HepG2 (cell line): ENCODE results near the gene MUCL3.

Experiments
- FOXJ3 ChIP-seq: sonication (generic); formaldehyde crosslinking; IDR thresholded peaks from 2 replicates; pipeline ENCODE4 v1.4.0; 2020; ENCODE audit warnings: missing genetic modification reagents, mild to moderate bottlenecking, borderline replicate concordance
- MTA1 ChIP-seq: sonication (generic); formaldehyde crosslinking; IDR thresholded peaks from 2 replicates; pipeline ENCODE4 v1.4.0; 2020; ENCODE audit warnings: missing genetic modification reagents, mild to moderate bottlenecking, borderline replicate concordance
- POLR2AphosphoS5 ChIP-seq: IDR thresholded peaks from 2 replicates; pipeline ENCODE4 v1.6.1; 2012; ENCODE audit warnings: low read depth, low read length
- POLR2G ChIP-seq: fragments of 200-400 bp; formaldehyde crosslinking; IDR thresholded peaks from 2 replicates; pipeline ENCODE4 v1.6.1; 2018; ENCODE audit warnings: mild to moderate bottlenecking, low read depth, low read length, moderate library complexity
- RAD21 ChIP-seq: fragments of 450-650 bp; formaldehyde crosslinking; IDR thresholded peaks from 2 replicates; pipeline ENCODE4 v1.5.0; 2020; ENCODE audit warnings: mild to moderate bottlenecking
- SKI ChIP-seq: fragments of 450-650 bp; IDR thresholded peaks from one replicate; pipeline ENCODE4 v1.6.1; 2018; ENCODE audit warnings: mild to moderate bottlenecking; ENCODE audit not compliant: partially characterized antibody
- UBTF ChIP-seq: sonication (generic); formaldehyde crosslinking; IDR thresholded peaks from 2 replicates; pipeline ENCODE4 v1.4.0; 2020; ENCODE audit warnings: mild to moderate bottlenecking, missing genetic modification reagents
- ZBTB3 ChIP-seq: sonication (generic); formaldehyde crosslinking; IDR thresholded peaks from 2 replicates; pipeline ENCODE4 v1.4.0; 2020; ENCODE audit warnings: low read depth, mild to moderate bottlenecking, moderate library complexity, missing genetic modification reagents, borderline replicate concordance
- ZBTB33 ChIP-seq: sonication (generic); formaldehyde crosslinking; IDR thresholded peaks from 2 replicates; pipeline ENCODE4 v1.4.0; 2020; ENCODE audit warnings: missing genetic modification reagents
- ZFP41 ChIP-seq: sonication (generic); formaldehyde crosslinking; IDR thresholded peaks from 2 replicates; pipeline ENCODE4 v1.4.0; 2020; ENCODE audit warnings: mild to moderate bottlenecking, missing genetic modification reagents, borderline replicate concordance
- ZNF121 ChIP-seq: sonication (generic); formaldehyde crosslinking; IDR thresholded peaks from 2 replicates; pipeline ENCODE4 v1.5.0; 2020; ENCODE audit warnings: mild to moderate bottlenecking, missing genetic modification reagents
- ZNF619 ChIP-seq: sonication (generic); formaldehyde crosslinking; IDR thresholded peaks from 2 replicates; pipeline ENCODE4 v1.4.0; 2020; ENCODE audit warnings: mild to moderate bottlenecking, missing genetic modification reagents

- TF ChIP-seq SKI (no peak), ZBTB33 (no peak), ZBTB3 (no peak), UBTF (CRISPR knock-in tag) (no peak), POLR2G (no peak), RAD21 (no peak), FOXJ3 (CRISPR knock-in tag) (no peak), POLR2AphosphoS5 (no peak), MTA1 (CRISPR knock-in tag) (no peak), ZFP41 (no peak), ZNF619 (CRISPR knock-in tag) (no peak), ZNF121 (CRISPR knock-in tag) (no peak)
Measured at GRCh38 chr6:30997301-30997700, 56.5 kb downstream of the MUCL3 start.
